Skeletal muscle tissue (tissue), 4 donors: ENCODE results near the gene KANK4. TPM values are rescaled to one million over a fixed set of nuclear protein-coding genes. Genes with fewer than 3 reads are reported as not detected.

Experiments
- H3K27ac ChIP-seq: one replicate; pipeline ENCODE4 v1.7.0; 2013; ENCODE audit warnings: mild to moderate bottlenecking, low read depth, low read length, inconsistent platforms
- H3K27me3 ChIP-seq, 3 donors: one replicate each; pipeline ENCODE4 v1.7.0; 2013; ENCODE audit warnings: low read length in 3 of 3; ENCODE audit not compliant: control insufficient read depth in 3 of 3, insufficient read depth in 3 of 3
- H3K36me3 ChIP-seq, 3 donors: one replicate each; pipeline ENCODE4 v1.7.0; 2013; ENCODE audit warnings: low read length in 3 of 3; ENCODE audit not compliant: control insufficient read depth in 3 of 3, insufficient read depth in 3 of 3
- H3K4me1 ChIP-seq, 3 donors: one replicate each; pipeline ENCODE4 v1.7.0; 2013; ENCODE audit warnings: low read length in 3 of 3, mild to moderate bottlenecking in 3 of 3; ENCODE audit not compliant: control insufficient read depth in 3 of 3, insufficient read depth in 3 of 3
- H3K4me3 ChIP-seq, 3 donors: one replicate each; pipeline ENCODE4 v1.7.0; 2013; ENCODE audit warnings: low read length in 3 of 3
- H3K9ac ChIP-seq, 3 donors: one replicate each; pipeline ENCODE4 v1.7.0; 2013; ENCODE audit warnings: low read length in 3 of 3, mild to moderate bottlenecking in 3 of 3, moderate library complexity in 2 of 3, low read depth in 1 of 3
- H3K9me3 ChIP-seq, 3 donors: one replicate each; pipeline ENCODE4 v1.7.0; 2013; ENCODE audit warnings: low read length in 3 of 3; ENCODE audit not compliant: control insufficient read depth in 3 of 3
- total RNA-seq: library from RNA; depleted of rRNA; stranded (reverse); fragments of >200 nt; gene quantifications from one replicate; pipeline ENCODE4 v1.2.3, GENCODE V29; 2014
- donor health status: Osteomylitis.

KANK4 gene
- total RNA-seq, 1 donor from 2014 or later: 8.4 TPM

- no peak overlapping the region for H3K4me3 ChIP-seq
- H3K27ac ChIP-seq: no peak overlapping the region
- H3K4me1 ChIP-seq: peaks cover 4 to 9% (median 9%) of the 10 kb centered on the region in 3 donors
- H3K9ac ChIP-seq: no peak overlapping the region
- H3K9me3 ChIP-seq: no peaks in the 10 kb centered on the region
- H3K27me3 ChIP-seq: peaks cover 9 to 25% (median 23%) of the 10 kb centered on the region in 3 donors
- no peaks in the 10 kb centered on the region for H3K36me3 ChIP-seq
Observed at GRCh38 chr1:62321446-62321845, 2.2 kb upstream of the KANK4 start.

GRCh38 chr1:62318320-62318755 lies 896 bp downstream of the KANK4 start:
- H3K27ac ChIP-seq: no peak overlapping the region
- H3K36me3 ChIP-seq: no peaks in the 10 kb centered on the region
- peaks cover 4 to 9% (median 7%) of the 10 kb centered on the region in 3 donors for H3K4me1 ChIP-seq
- H3K27me3 ChIP-seq: peaks cover 9 to 25% (median 23%) of the 10 kb centered on the region in 3 donors
- peak overlapping the region; percentile 22 to 51 (median 45) for H3K4me3 ChIP-seq
- H3K9me3 ChIP-seq: no peaks in the 10 kb centered on the region
- peak overlapping the region in 1 of 3 donors; percentile 33 for H3K9ac ChIP-seq

GRCh38 chr1:62317021-62317768 lies 2.0 kb downstream of the KANK4 start:
- Histone ChIP-seq H3K27ac (no peak overlapping the region), H3K36me3 (no peaks in the 10 kb centered on the region), H3K9me3 (no peaks in the 10 kb centered on the region), H3K4me1 (peaks cover 4 to 9% (median 7%) of the 10 kb centered on the region in 3 donors), H3K4me3 (no peak overlapping the region), H3K9ac (no peak overlapping the region), H3K27me3 (peaks cover 9 to 29% (median 23%) of the 10 kb centered on the region in 3 donors)

GRCh38 chr1:62316135-62316534 lies 3.1 kb downstream of the KANK4 start:
- no peak overlapping the region for H3K4me3 ChIP-seq

GRCh38 chr1:62315387-62315786 lies 3.8 kb downstream of the KANK4 start:
- no peak overlapping the region for H3K9ac ChIP-seq
- H3K4me3 ChIP-seq: no peak overlapping the region
- H3K4me1 ChIP-seq: peaks cover 4 to 9% (median 7%) of the 10 kb centered on the region in 3 donors
- H3K9me3 ChIP-seq: no peaks in the 10 kb centered on the region
- no peak overlapping the region for H3K27ac ChIP-seq
- H3K36me3 ChIP-seq: no peaks in the 10 kb centered on the region
- peaks cover 9 to 29% (median 23%) of the 10 kb centered on the region in 3 donors for H3K27me3 ChIP-seq

More at GRCh38 chr1:62316135-62316534, 3.1 kb downstream of the KANK4 start:
- Histone ChIP-seq H3K9ac (no peak overlapping the region), H3K9me3 (no peaks in the 10 kb centered on the region), H3K4me1 (peaks cover 4 to 9% (median 7%) of the 10 kb centered on the region in 3 donors), H3K27ac (no peak overlapping the region), H3K36me3 (no peaks in the 10 kb centered on the region), H3K27me3 (peaks cover 9 to 29% (median 23%) of the 10 kb centered on the region in 3 donors)

- Histone ChIP-seq H3K36me3 (no peaks in the 10 kb centered on the region), H3K4me1 (peaks cover 4 to 9% (median 7%) of the 10 kb centered on the region in 3 donors), H3K4me3 (no peak overlapping the region), H3K27ac (no peak overlapping the region), H3K27me3 (peaks cover 9 to 26% (median 23%) of the 10 kb centered on the region in 3 donors), H3K9ac (no peak overlapping the region), H3K9me3 (no peaks in the 10 kb centered on the region)
Observed at GRCh38 chr1:62314454-62315350, 4.5 kb downstream of the KANK4 start.

GRCh38 chr1:62312698-62313097 lies 6.5 kb downstream of the KANK4 start:
- H3K9me3 ChIP-seq: no peaks in the 10 kb centered on the region
- H3K27me3 ChIP-seq: peaks cover 0 to 7% (median 3%) of the 10 kb centered on the region in 3 donors
- no peak overlapping the region for H3K9ac ChIP-seq
- H3K27ac ChIP-seq: no peak overlapping the region
- H3K4me3 ChIP-seq: no peak overlapping the region
- no peaks in the 10 kb centered on the region for H3K36me3 ChIP-seq
- H3K4me1 ChIP-seq: no peaks in the 10 kb centered on the region

- Histone ChIP-seq H3K4me3 (no peak overlapping the region), H3K4me1 (no peaks in the 10 kb centered on the region), H3K9me3 (no peaks in the 10 kb centered on the region), H3K27me3 (peaks cover 0 to 4% (median 0%) of the 10 kb centered on the region in 3 donors), H3K27ac (no peak overlapping the region), H3K9ac (no peak overlapping the region), H3K36me3 (no peaks in the 10 kb centered on the region)
Observed at GRCh38 chr1:62311473-62311943, 7.7 kb downstream of the KANK4 start.

- peaks cover 0 to 4% (median 0%) of the 10 kb centered on the region in 3 donors for H3K27me3 ChIP-seq
- H3K4me3 ChIP-seq: no peak overlapping the region
- H3K9ac ChIP-seq: no peak overlapping the region
- no peak overlapping the region for H3K27ac ChIP-seq
- no peaks in the 10 kb centered on the region for H3K4me1 ChIP-seq
- no peaks in the 10 kb centered on the region for H3K9me3 ChIP-seq
- no peaks in the 10 kb centered on the region for H3K36me3 ChIP-seq
Observed at GRCh38 chr1:62309906-62310305, 9.3 kb downstream of the KANK4 start.
